Sigmoid colon (tissue), 4 donors: ENCODE data around the gene RNF13.

ENCODE experiments used
- CTCF ChIP-seq, 4 experiments: fragments of 450-650 bp in 3 of 4; fragments of 200-600 bp in 1 of 4; IDR thresholded peaks; one replicate each; pipeline ENCODE4 v1.5.1; 2016 to 2019; ENCODE audit warnings: antibody characterized with exemption in 4 of 4, mild to moderate bottlenecking in 3 of 4, moderate library complexity in 2 of 4
- POLR2A ChIP-seq, 2 donors: fragments of 450-650 bp; IDR thresholded peaks; one replicate each; pipeline ENCODE4 v1.6.1; 2016; ENCODE audit warnings: antibody characterized with exemption in 2 of 2, mild to moderate bottlenecking in 2 of 2, moderate library complexity in 2 of 2
- POLR2AphosphoS5 ChIP-seq, 4 donors: sonication (generic); formaldehyde crosslinking; IDR thresholded peaks; one replicate each; pipeline ENCODE4 v1.6.1; 2017; ENCODE audit warnings: antibody characterized with exemption in 4 of 4

DNA sequence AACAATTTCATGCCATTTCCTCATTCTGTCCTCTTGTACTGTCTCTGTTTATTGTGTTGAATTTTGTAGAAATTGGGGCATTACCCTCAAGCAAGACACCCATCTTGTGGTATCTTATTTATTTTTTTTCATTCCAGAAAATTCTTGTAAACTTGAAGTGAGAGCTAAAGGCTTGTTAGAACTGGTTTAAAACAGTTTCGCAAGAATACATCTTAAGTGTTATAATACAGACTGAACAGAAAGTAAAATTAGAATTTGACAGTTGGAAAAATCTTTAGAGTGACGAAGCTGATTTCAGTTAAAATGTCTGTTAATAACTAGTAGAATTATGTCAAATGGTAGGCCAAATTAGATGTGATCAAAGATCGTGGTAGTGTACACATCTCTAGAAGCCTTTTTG, 26.9 kb downstream of the RNF13 start:
- TF ChIP-seq CTCF (IDR thresholded peaks at IDR 0.05) (no peak), POLR2AphosphoS5 (IDR thresholded peaks at IDR 0.05) (no peak), POLR2A (IDR thresholded peaks at IDR 0.05) (no peak)
